AG04449 (cell line): ENCODE measurements around the gene CMIP.

Experiments
- CTCF ChIA-PET: fragments of 350-600 bp; formaldehyde crosslinking; extraction: SDS; loops from one replicate; lab custom pipeline; 2021; ENCODE audit warnings: antibody characterized with exemption; lab: Yijun Ruan, JAX
- POLR2A ChIA-PET: fragments of 400-600, 350-600 bp; formaldehyde crosslinking; extraction: SDS; loops from one replicate; lab custom pipeline; 2020; ENCODE audit warnings: antibody characterized with exemption, inconsistent platforms; lab: Yijun Ruan, JAX
- DNase-seq: peaks from one replicate; pipeline ENCODE4 v3.0.0-alpha.2; 2010; ENCODE audit warnings: low read depth, low spot score
- H3K4me3 ChIP-seq: 2 replicates; pipeline ENCODE4 v1.5.1; 2011; ENCODE audit warnings: low read depth, mild to moderate bottlenecking, control low read depth, low read length
- TF ChIP-seq, protein P1 (sequence below): IDR thresholded peaks from one replicate; pipeline ENCODE4 v1.5.1; 2011; ENCODE audit warnings: mild to moderate bottlenecking, moderate library complexity, low read length, control low read depth, inconsistent platforms; ENCODE audit not compliant: insufficient read depth; ENCODE audit errors: missing control alignments

The CMIP gene

DNA sequence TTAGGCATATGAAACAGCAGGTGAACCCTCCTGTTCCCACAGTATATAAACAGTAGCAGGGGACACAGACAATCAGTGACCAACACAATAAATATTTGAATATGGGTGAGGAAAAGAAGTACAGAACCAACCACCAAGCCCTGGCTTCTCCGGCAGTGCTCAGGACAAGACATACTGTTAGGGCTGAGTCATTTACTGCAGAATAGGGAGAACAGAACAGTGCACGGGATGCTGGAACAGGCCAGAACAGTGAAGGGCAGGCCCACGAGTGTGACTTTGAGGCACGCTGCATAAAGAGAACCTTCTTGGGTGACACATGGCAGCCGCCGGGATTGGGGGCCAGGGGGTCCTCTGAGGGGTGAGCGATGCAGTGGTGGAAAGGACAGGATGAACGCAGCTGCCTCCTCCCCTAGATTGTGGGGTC is 160.4 kb downstream of the CMIP start:
- no peak for DNase-seq
- POLR2A ChIA-PET = no interaction called here

DNA sequence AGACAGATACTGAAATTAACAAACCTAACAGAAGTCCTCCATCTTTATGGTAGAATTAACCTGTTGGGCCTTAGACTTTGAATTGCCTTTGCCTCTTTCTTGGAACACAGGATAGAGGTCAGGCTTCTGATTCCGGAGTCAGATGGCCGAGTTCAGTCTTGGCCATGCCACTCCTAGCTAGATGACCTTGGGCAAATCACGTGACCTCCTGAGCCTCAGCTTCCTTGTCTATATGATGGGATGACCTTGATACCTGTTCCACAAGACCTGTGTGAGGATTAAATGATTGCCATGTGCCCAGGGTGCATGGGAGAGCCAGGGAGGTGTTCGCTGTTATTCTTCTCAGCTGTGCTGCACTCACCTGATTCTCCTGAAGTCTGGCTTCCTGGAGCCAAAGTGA is 161.4 kb downstream of the CMIP start:
- TF ChIP-seq, protein P1, sequence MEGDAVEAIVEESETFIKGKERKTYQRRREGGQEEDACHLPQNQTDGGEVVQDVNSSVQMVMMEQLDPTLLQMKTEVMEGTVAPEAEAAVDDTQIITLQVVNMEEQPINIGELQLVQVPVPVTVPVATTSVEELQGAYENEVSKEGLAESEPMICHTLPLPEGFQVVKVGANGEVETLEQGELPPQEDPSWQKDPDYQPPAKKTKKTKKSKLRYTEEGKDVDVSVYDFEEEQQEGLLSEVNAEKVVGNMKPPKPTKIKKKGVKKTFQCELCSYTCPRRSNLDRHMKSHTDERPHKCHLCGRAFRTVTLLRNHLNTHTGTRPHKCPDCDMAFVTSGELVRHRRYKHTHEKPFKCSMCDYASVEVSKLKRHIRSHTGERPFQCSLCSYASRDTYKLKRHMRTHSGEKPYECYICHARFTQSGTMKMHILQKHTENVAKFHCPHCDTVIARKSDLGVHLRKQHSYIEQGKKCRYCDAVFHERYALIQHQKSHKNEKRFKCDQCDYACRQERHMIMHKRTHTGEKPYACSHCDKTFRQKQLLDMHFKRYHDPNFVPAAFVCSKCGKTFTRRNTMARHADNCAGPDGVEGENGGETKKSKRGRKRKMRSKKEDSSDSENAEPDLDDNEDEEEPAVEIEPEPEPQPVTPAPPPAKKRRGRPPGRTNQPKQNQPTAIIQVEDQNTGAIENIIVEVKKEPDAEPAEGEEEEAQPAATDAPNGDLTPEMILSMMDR = no peak
- no peak overlapping the region for H3K4me3 ChIP-seq
- POLR2A ChIA-PET = no interaction called here
- DNase-seq = no peak
- CTCF ChIA-PET = interaction anchor here (1.8 kb wide), 1 partner anchor 16 kb away, joined by 4 read pairs; no protein-coding TSS in a partner anchor

More for the DNA sequence above, 160.4 kb downstream of the CMIP start:
- TF ChIP-seq, protein P1 = no peak
- CTCF ChIA-PET = interaction anchor here (1.0 kb wide), 1 partner anchor 200 kb away, joined by 4 read pairs; no protein-coding TSS in a partner anchor
- no peak overlapping the region for H3K4me3 ChIP-seq

DNA sequence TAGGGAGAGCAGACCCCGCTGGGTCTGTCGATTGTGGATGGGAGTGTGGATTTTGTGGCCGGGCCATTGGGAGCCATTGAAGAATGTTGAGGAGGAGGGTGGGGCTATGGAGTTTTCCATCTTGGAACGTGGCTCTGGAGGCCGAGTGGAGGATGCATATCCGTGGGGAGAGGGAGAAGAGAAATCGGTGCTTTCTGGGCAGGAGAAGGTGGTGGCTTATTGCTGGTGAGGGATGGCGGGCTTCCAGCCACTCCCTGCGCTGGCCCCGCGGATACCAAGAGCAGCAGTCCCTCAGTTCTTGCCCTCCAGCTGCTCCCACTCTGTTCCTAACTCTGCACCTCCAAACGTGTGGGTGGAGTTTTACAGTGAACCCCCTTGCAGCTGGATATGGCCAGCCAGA is 162.4 kb downstream of the CMIP start:
- no peak for DNase-seq
- ChIA-PET CTCF (interaction anchor here (0.9 to 1.8 kb wide), 3 partner anchors 9 to 203 kb away, joined by 3 to 4 read pairs (median 3); no protein-coding TSS in a partner anchor), POLR2A (no interaction called here)
- TF ChIP-seq, protein P1 = no peak
- no peak overlapping the region for H3K4me3 ChIP-seq

DNA sequence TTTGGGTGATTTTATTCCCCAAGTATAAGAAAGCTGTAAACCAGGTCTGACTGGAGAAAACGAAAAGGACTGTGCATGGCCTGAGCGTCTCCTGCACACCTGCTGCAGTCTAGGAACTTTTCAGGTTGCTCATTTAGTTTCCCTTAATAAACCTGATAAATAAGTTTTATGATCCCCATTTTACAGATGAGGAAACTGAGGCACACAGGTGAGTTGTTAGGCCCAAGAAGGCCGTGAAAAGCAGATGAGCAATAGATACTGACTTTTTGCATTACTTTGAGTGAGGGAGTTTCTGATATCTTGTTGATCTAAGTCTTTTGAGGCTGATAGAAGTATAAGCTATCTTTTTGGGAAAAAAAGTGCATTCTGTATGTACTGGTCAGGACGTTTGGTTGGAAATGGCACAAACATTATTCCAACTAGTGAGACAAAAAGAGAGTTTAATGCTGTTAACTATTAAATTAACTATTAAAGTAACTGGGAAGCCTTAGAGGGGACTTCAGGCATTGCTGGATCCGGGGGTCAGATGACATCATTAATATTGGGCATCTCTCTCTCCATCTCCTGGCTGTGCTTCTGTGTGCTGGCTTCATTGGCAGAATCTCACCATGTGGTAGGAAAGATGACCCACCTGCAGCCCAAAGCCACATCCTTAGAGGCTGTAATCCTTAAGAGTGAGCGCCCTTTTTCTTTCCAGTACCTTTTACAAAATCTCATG is 163.4 kb downstream of the CMIP start:
- DNase-seq = no peak
- ChIA-PET POLR2A (no interaction called here), CTCF (interaction anchor here (0.9 to 1.4 kb wide), 2 partner anchors 10 to 204 kb away, joined by 3 read pairs; no protein-coding TSS in a partner anchor)
- no peak overlapping the region for H3K4me3 ChIP-seq
- TF ChIP-seq, protein P1 = no peak

DNA sequence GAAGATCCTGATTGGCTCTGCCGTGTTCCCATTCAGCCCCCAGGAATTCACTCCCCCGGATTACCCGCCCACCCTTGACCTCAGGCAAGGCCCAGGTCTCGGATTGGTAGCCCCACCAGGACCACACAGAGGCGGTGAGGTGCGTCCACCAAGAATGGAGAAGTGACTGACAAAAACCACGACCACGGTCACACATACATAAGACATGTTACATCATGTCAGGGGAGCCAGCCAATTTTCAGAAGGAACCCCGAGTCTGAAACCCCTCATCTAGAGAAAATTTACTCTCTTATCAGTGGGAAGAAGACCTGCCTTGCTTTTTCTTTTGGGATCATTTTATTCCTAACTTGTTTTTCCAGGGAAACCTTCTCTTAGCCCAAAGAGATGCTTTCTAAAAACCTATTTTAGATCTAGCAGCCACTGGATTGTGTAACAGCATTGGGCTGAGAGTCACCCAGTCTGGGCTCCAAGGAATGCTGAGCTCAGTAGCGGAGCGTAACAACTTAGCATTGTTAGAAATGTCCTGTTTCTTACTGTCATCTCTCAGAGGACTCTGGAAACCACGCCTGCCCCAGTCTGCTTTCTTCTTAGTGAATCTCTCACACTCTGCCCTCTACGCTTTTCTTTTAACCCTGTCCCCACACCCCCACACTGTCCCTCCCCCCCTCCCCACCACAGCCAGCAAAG is 164.1 kb downstream of the CMIP start:
- ChIA-PET CTCF (interaction anchor here (1.2 to 1.4 kb wide), 2 partner anchors 15 to 56 kb away, joined by 3 read pairs; no protein-coding TSS in a partner anchor), POLR2A (no interaction called here)
- DNase-seq = no peak
- TF ChIP-seq, protein P1 = no peak
- H3K4me3 ChIP-seq = no peak overlapping the region
